Measurements from ENCODE around the gene PHLPP2.
"Not testable (repeated sequence)": the region's sequence is repeated elsewhere in the genome, so short reads cannot be mapped to it uniquely, and the experiment has no call there.

- TF ChIP-seq POLR2A, CTCF (IDR thresholded peaks at IDR 0.05): not testable (repeated sequence)
These were observed 109.5 kb downstream of the PHLPP2 start for GRCh38 chr16:71614956-71615355.

Measured in gastroesophageal sphincter (tissue), 3 donors.